NCI-H1092 (cell line): ENCODE measurements around the gene SMAD5.

ENCODE experiments used
- DNase-seq: peaks from one replicate; lab custom pipeline; 2025; lab: John Stamatoyannopoulos, UW

Gene SMAD5

DNA sequence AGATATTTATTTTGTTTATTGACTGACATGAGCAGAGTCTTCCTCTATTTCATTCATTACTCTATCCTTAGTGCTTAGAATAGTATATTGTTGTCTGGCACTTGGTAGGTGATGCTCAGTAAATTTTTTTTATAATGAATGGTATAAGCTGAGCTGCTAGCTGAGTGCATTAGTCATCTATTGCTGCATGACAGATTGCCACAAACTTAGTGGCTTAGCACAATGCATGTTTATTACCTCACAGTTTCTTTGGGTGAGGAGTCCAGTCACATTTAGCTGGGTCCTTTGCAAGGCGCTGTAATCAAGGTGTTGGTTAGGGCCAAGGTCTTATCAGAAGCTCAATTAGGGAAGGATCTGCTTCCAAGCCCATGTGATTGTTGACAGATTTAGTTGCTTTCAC lies 23.1 kb downstream of the SMAD5 start:
- DNase-seq, result no peak

DNA sequence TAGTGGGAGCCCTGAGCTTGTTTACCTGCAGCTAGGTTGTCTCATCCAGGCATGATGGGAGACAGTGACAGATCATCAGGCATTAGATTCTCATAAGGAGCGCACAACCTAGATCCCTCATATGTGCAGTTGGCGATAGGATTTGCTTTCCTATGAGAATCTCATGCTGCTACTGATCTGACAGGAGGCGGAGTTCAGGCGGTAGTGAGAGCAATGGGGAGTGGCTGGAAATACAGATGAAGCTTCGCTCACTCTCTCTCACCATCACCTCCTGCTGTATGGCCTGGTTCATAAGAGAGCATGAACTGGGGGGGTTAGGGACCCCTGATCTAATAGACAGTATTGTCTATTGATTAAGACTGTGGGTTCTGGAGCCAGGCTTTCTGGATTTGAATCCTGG lies 24.9 kb downstream of the SMAD5 start:
- no peak for DNase-seq

DNA sequence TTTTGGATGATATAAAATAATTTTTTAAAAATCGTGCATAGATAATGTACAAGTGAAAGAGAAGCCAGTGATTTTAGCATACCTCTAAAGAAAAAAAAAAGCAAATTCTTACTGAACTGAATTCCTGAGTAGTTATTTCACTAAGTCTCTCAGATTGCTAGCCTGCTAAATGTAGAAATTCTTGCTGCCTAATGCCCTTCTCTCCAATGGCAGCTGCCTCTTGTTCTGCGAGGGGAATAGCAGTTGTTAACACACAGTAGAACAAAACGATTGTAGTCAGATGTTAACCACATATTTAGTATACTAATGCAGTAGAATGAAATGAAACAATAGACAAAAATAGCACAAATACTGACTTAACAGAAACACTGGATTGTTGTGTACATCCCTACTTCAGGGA lies 26.8 kb downstream of the SMAD5 start:
- DNase-seq, result no peak

DNA sequence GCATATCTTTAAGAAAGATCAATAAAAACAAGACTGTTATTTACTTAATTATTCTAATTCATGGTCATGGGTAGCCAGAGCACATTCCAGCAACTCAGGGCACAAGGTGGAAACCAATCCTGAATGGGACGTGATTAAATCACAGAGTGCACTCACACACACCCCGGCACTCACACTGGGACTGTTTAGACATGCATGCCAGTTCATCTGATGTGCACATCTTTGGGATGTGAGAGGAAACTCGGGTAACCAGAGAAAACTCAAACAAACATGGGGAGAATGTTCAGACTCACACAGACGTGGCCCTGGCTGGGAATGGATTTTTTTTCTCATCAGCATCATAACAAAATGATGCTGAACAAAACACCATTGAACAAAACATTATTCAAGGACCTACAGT lies 29.4 kb downstream of the SMAD5 start:
- no peak for DNase-seq

DNA sequence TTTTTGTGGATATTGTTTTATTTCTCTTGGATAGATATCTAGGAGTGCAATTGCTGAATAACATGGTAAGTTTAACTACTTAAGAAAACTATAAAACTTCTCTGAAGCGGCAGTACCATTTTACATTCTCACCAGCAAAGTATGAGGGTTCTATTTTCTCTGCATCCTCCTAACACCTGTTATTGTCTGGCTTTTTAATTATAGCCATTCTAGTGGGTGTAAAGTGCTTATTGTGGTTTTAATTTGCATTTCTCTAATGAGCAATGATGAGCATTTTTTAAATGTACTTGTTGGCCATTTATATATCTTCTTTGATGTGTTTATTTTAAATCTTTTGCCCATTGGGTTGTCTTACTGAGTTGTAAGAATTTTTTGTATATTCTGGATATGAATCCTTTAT lies 31.6 kb downstream of the SMAD5 start:
- DNase-seq, result no peak

DNA sequence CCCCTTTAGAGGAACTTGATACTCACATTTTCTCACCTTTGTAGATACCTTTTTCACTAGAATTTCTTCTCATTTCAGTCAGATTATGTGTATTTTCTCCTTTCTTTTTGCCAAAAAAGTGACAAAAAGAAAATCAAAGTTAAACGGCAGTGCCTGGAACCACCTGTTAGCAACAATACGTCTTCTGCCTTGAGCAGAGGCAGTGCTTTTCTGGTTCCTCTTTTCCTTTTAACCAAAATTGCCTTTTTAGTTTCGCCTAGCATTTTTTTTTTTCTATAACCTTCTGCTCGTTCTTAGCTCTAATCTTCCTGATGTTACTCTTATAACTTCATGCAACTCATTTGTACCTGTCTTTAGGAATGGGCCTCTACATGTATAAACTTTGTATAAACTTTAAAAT lies 34.3 kb downstream of the SMAD5 start:
- DNase-seq, result no peak

DNA sequence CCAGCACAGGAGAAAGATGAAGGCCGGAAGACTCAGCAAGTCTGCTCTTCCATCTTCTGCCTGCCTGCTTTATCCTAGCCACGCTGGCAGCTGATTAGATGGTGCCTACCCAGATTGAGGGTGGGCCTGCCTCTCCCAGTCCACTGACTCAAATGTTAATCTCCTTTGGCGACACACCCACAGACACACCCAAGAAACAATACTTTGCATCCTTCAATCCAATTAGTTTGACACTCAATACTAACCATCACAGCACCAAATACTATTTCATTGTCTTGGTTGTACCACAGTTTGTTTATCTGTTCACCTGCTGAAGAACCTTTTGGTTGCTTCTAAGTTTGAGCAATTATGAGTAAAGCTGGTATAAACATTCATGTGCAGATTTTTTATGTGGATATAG lies 36.6 kb downstream of the SMAD5 start:
- no peak for DNase-seq

DNA sequence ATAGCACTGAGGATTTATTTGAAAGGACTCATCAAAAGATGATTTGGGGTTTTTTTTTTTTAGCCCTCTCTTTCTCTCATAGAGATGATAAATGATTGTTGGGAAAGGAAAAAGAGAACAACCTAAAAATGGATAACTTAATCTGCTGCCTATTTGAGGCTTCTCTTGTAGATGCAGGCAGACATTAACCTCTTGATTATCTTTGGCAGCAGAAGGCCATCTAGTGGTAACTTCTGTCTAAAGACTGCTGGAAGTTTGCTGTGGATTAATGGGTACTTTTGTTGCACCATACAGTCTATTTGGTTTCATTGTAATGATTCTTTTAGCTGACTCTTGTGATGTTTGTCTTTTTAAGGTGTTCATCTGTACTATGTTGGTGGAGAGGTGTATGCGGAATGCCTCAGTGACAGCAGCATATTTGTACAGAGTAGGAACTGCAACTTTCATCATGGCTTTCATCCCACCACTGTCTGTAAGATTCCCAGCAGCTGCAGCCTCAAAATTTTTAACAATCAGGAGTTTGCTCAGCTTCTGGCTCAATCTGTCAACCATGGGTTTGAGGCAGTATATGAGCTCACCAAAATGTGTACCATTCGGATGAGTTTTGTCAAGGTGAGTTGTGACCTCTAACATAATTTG lies 41.5 kb downstream of the SMAD5 start:
- DNase-seq, result no peak

DNA sequence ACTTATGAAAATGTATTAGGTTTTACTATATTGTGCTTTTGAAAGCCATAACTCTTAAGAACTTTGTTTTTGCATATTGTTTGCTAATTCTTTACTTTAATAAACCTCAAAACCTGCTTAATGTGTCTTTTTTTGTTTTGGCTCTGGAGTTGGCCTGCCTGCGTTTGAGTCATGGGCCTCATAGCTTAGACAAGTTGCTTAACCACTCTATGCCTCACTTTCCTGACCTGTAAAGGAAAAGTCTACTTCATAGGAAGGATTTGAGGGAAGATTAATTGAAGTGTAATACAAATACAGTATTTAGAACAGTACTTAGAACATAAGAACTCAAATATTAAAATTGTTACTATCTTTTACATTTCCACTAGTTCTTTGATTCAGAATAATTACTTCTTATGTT lies 50.0 kb downstream of the SMAD5 start:
- no peak for DNase-seq

DNA sequence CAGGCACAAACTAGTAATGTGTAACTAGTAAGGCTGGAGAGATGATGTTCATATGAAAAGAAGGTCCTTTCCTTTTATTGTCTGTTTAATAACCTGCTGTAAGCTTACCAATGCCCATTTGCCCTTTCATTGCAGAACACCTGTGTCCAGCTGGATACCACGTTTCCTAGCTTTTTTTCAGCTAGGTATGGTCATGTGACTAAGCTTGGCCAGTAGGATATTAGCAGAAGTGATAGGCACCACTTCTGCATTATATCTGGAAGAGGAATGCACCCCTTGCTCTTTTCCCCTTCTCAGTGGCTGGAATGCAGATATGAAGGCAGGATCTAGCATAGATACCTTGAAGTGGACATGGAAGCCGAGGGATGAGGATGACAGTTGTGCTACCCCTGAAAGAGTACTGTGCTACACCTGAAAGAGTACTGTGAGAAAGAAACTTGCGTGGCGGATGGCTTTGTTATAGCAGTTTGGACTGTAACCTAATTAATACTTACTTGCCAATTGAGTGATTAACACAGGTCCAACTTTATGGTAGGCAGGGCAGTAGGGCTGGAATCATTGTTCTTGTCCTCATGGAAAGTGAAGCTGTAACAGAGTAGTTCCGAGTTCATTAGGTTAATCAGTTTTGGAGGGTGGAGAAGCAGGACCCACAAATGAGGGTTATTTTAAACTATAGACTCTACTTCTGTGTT lies 53.5 kb downstream of the SMAD5 start:
- no peak for DNase-seq

DNA sequence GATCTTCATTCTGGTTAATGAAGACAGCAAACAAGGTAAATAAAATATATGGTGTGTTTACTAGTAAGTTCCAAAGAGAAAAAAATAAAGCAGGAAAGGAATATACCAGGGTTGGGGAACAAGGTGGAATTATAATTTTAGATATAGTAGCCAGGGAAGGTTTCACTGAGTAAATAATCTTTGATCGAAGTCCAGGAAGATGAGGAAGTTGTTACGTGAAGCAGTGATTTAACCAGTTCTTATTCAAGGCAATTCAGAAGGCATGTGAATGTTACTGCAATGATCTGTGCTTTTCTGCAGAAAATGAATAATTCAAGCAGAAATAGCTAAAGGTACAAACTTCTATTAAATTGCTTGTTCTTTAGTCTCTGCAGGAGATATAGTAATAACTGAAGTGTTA lies 54.2 kb downstream of the SMAD5 start:
- DNase-seq, result no peak

DNA sequence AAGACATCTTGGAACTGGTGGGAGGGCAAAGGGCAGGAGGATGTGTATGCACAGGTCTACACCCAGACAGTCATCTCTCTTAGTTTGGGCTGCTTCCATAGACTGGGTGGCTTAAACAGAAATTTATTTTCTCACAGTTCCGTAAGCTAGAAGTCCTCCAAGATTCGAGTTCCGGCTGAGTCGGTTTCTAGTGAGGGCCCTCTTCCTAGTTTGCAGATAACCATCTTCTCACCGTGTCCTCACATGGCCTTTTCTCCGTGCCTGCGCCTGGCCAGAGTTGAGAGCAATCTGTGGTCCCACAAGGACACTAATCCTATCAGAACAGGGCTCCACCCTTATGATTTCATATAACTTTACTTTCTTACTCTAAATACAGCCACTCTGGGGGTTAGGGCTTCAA lies 56.2 kb downstream of the SMAD5 start:
- DNase-seq, result no peak

DNA sequence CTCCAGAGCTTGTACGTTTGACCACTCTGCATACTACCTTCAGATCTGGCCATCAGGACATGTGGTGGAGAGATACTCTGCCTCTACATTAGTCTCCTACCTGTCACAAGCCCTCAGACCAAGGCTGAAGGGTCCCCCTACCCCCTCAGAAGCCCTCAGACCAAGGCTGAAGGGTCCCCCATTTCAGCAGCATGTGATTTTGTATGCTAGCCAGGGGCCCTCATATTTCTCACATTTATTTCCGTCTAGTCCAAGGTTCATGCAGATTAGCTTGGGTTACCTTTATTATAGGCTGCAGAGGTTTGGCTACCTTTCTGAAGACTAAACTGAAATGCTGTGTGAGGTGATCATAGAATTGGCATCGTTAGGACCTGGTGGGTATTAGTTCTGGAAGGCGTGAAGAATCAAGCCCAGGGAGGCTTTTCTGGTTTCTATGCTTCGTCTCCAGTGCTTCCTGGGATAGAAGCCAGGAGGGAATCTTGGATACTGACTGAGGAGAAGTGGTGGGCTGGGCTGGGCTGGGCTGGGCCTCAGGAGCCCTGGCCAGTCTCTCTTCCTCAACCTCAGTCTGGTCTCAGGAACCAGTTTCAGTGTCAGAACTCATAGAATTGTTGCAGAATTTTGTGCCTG lies 57.6 kb downstream of the SMAD5 start:
- DNase-seq, result no peak

DNA sequence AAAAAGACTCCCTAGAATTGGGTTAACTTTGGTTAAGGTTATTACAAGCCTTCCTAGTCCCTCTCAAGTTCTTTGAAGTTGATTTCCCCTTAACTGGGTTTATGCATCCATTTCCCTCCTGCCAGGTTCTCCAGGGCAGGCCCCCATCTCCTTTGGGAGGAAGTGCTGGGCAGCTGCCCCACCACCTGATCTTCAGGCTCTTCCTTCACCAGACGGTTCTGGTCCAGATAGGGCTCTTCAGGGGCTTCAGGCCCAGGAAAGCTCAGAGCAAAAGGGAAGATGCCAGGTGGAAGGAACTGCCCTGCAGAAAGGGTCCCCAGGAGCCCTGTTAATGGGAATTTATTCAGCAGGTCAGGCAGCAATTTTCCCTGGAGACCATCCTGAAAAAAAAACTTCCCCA lies 58.3 kb downstream of the SMAD5 start:
- DNase-seq, result no peak

DNA sequence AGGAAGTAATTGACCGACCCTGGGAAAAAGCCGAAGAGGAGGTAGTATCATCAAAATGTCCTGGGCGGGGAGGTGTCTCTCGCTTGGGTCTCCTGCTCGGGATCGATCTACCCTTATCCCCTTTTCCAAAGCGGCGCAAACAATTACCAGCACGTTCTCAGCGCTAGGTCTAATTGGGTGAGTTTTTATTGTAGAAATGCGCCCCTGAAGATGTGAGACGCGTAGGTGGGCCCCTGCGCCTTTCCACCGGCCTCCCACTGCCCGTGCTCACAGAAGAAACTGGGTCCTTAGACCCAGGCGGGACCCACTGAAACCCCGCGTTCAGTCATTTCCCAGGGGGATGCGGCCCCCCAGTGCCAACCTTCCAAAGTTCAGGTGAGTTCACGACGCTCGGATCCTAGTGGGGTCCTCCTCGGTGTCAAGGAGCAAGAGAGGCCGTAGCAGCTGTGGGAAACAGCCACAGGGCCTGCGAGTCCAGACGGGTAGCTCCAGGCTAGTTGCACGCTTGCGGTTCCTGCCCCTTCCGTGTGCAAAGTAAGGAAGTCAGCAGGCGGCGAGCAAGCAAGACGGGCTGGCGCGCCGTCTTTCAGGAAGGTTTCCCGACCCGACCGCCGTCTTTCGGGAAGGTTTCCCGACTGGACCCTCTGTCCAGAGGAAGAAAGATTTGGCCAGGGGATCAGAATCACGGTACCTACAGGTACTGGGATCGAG lies 58.8 kb downstream of the SMAD5 start:
- DNase-seq, result no peak

DNA sequence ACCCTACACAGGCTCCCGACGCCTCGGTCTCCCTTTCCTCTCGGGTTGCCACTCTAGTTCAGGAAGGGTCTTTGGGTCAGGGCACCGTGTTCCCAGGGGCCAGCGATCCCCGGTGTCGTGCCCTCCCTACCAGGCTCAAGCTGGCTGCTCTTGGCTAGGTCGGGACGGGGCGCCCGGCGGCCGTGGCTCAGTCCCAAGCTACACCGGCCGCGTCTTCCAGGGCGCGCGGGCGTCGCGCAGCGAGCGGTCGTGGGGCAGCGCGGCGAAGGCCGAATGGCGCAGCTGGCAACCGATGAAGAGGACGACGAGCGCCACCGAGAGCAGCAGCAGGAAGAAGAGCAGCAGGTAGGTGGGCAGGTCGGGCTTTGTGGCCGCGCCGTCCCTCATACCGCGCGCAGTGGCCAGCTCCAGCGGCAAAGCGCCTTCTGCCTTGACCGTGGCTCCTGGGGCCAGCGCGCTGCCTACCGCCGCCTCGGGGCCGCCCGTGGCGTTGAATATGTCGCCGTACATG lies 59.4 kb downstream of the SMAD5 start:
- DNase-seq, result no peak

DNA sequence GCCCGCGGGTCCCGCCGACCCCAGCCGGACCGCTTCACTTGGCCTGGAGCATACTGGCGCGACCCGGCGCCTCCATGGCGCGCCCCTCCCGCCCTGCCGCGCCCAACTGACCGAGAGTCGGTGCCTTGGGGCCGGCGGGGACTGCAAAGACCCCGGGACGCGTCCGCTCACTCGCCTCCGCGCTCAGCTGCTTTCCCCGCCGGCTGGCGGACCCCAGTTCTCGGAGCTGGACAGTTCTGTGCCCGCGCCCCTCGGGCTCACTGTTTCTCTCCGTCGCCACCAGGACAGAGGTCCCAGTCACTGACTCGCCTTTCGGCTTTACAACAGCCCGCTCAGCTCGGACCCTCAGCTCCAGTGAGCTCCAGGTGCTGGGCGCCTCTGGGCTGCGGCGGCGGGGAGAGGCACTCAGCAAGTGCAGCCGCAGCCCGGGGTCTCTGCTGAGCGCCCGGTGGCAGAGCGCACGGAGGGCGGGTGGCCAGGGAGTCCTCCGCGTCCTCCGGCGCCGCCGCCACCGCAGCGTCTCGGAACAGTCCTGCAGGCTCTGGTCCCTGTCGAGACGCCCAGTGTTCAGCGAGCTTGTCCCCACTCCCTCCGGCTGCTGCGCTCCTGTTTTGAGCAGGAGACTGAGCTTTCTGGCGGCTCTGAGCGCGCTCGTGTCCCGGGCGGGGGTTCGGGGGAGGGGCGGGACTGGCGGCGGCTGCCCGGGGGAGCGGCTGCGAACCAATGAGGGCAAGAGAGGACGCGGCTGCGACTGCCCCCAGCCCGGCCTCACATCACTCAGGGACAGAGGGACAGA lies 60.1 kb downstream of the SMAD5 start, which contains the start of gene SMIM32:
TSS of gene SMIM32 (minus strand) at position 637 of the 796 bp plus-strand sequence. CDS start 638 bp downstream, outside the sequence.
- peak; percentile 14 for DNase-seq

DNA sequence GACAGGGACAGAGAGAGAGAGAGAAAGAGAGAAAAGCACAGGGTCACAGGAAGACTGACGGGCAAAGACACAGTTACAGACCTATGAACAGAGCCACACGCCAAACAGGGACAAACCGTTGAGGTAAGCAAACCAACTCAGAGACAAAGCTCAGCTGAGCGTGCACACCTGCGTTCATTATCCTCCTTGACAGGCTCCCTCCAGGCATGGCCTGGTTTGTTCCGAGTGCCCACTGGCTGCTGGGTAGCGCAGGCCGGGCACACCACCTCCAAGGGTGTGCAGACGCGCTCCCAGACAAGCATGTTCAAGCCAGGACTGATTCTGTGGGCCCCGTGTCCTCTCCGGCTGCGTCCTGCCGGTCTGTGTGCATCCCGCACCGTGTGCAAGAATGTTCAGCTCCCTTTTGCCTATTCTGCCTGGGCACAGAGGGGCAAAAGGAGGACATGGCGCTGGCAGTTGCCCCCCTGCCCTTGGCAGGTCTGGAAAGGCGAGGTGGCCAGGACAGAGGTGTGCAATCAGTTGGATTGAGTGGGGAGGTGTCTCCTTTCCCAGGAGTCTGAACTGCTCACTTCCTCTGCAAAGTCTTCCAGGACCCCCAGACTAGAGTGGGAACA lies 60.8 kb downstream of the SMAD5 start:
- no peak for DNase-seq

DNA sequence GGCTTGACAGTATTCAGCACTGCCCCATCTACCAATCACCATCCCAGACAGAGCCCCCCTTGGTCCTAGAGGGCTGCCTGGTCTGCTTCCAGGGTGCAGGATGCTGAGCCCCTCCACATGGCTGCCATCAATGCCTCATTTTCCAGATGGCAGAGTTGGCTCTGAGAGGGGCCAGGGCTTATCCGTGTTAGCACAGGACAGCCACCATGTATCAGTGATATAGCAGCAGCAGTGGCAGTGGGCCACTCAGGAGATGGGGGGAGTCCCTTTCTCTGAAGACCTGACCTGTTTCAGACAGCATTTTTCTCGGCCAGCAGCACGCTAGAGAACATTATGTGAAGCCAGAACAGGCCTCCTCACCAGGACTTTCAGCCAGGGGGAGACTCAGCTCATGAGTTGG lies 61.9 kb downstream of the SMAD5 start:
- DNase-seq, result no peak

DNA sequence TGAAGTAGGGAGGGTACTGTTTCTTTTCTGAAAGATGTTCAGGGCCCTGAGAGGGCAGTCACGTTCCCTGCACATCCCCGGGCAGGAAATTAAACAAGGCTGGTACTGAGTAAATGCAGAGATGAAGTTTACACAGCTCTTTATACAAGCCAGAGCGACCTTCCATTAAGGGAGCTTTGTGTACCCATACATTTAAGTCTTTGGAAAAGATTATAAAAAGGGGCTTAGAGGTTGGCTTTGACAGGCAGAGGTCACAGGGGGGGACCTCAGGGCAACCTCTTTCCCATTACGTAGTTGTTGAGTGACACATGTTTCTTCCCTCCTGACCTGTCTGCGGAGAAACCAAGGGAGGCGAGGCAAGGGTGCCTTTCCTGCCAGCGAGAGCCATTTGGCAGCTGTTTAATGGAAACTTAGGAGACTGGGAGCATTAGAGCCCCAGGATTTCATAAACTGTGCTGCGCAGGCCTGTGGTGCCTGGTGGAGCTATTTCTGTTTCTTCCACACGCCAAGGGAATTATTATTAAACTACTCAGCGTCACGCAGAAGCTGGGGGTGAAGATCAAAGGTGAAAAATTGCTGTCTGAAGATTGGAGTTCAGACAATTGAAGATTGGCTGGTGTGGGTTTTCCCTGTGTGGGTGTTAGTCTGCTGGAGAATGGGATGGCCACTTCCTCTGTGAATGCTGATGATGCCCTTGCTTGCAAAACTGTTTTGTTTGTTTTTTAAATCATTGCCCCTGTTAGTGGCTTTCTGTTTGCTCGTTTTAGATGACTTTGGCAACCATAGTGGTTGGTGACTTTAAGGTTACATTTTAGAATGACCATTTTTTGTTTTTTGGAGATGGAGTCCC lies 63.6 kb downstream of the SMAD5 start:
- DNase-seq, result peak; percentile 22
